Panc1 (cell line): Measurements from ENCODE around the gene PNRC2.

Source experiments
- POLR2AphosphoS5 ChIP-seq: IDR thresholded peaks from 2 replicates; pipeline ENCODE4 v1.6.1; 2012; ENCODE audit warnings: mild to moderate bottlenecking, low read depth, low read length, moderate library complexity
- SIN3A ChIP-seq: IDR thresholded peaks from 2 replicates; pipeline ENCODE4 v1.6.1; 2012; ENCODE audit warnings: low read depth, mild to moderate bottlenecking, low read length, moderate library complexity, borderline replicate concordance; ENCODE audit not compliant: insufficient read depth
- TF ChIP-seq, protein P1 (sequence below): fragments of 450-650 bp; IDR thresholded peaks from 2 replicates; pipeline ENCODE4 v1.5.1; 2017; ENCODE audit warnings: mild to moderate bottlenecking

DNA sequence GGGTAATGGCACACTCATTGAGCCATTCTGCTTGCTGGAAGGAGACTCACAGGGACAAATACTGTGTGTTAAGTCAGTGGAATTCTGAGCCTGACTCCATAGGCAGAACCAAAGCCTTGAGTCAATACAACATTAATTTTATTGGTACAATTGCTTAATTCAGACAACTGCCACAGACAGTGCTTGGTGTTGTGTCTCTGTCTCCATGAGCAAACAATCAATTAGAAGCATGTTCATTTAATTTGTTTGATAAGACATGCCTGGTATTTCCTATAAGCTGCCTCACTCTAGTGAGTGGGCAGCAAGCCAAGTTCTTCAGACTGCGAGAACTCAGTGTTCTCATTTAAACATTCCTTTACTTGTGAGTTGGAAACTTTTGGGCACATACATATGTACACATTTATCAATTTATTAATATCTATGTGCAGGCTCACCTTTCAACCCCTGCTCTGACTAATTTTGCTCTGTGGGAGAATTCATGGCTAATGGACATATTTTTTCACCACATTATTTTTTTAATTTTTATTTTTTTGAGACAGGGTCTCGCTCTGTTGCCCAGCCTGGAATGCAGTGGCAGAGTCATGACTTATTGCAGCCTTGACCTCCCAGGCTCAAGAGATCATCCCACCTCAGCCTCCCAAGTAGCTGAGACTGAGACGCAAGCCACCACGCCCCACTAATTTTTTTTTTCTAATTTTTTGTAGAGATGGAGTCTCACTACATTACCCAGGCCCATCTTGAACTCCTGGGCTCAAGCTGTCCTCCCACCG is 25.0 kb downstream of the PNRC2 start:
- TF ChIP-seq POLR2AphosphoS5 (no peak), SIN3A (no peak)
- TF ChIP-seq, protein P1, sequence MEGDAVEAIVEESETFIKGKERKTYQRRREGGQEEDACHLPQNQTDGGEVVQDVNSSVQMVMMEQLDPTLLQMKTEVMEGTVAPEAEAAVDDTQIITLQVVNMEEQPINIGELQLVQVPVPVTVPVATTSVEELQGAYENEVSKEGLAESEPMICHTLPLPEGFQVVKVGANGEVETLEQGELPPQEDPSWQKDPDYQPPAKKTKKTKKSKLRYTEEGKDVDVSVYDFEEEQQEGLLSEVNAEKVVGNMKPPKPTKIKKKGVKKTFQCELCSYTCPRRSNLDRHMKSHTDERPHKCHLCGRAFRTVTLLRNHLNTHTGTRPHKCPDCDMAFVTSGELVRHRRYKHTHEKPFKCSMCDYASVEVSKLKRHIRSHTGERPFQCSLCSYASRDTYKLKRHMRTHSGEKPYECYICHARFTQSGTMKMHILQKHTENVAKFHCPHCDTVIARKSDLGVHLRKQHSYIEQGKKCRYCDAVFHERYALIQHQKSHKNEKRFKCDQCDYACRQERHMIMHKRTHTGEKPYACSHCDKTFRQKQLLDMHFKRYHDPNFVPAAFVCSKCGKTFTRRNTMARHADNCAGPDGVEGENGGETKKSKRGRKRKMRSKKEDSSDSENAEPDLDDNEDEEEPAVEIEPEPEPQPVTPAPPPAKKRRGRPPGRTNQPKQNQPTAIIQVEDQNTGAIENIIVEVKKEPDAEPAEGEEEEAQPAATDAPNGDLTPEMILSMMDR, result no peak
